HG03457 (cell line): ENCODE data around the gene UGGT2.
"Not testable (repeated sequence)": the region's sequence is repeated elsewhere in the genome, so short reads cannot be mapped to it uniquely, and the experiment has no call there.

Source experiments
- ATAC-seq: cut with Tn5 transposase; IDR thresholded peaks from one replicate; pipeline ENCODE4 v1.9.1; 2021; ENCODE audit warnings: moderate number of reproducible peaks; ENCODE audit not compliant: unreplicated experiment

The UGGT2 gene

DNA sequence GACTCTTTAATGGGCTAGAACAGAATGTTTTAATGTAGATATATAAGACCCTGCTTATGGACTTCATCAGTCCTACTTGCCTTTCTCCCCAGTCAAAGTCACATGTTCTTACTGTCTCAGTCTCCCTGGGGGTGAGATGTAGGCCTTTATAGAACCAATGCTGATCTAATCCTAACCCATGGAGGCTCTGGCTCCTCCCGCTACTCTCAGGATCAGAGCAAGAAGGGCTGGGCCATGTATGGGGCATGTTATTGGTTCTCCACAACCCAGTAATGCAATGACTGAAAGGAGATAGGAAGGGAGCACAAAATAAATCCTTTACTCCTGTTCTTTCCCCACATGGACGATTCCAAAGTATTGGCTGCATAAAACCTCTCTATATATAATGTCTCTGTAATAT lies 82.3 kb downstream of the UGGT2 start:
- ATAC-seq = no peak

DNA sequence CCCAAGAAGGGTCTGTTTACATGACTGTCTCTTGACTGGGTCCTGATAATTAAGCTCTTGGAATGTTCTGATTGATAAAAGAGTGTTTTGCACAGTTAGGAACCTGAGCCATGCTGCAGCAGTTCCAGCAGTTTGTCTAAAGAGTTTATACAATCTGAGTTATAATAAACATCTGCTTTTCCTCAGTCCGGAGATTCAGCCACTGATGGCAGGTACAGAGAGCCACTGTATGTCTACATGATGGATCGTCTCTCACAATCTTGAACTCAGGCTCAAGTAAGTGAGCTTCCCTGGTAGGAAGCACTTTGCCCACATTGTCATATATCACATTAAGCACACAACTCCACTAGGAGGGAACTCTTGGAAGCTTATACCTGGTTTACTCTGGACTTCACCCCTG lies 84.3 kb downstream of the UGGT2 start:
- ATAC-seq = no peak

DNA sequence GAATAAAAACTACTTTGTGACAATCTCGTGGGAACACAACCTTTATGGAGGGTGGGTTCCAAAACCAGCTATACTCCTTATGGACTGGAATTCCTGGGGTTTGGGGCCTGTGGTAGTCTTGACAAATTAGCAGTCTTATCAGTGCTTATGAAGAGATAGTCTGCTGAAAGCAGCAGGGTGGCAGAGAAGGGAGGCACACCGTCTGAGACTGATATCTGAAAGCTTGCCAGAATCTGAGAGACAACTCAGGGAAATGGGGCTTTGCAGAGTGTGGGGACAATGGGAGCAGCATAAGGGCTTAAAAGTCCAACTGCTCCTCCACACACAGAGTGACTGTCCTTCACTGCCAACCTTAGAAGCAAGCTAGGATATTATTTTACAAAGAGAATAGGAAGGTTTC lies 95.9 kb downstream of the UGGT2 start:
- ATAC-seq = no peak

GRCh38 chr13:95956589-95957148 lies 96.5 kb downstream of the UGGT2 start:
- no peak for ATAC-seq

DNA sequence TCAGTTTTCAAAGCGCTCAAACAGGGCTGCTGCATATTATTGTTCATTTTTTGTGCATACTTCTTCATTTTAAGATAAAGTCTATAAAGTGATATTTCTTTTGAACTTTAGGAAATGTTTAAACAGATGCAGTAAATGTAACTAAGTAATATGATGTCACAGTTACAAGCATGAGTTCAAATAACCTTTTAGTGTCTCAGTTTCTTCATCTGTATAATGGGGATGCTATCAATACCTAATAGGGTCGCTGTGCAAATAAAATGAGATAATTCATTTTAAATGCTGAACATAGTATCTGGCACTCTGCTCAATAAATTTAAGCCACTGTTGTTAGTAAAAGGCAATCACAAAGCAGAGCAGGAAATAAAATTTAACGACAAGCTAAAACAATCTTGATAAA lies 97.5 kb downstream of the UGGT2 start:
- no peak for ATAC-seq

- no peak for ATAC-seq
Observed at GRCh38 chr13:95955255-95955654, 97.9 kb downstream of the UGGT2 start.

DNA sequence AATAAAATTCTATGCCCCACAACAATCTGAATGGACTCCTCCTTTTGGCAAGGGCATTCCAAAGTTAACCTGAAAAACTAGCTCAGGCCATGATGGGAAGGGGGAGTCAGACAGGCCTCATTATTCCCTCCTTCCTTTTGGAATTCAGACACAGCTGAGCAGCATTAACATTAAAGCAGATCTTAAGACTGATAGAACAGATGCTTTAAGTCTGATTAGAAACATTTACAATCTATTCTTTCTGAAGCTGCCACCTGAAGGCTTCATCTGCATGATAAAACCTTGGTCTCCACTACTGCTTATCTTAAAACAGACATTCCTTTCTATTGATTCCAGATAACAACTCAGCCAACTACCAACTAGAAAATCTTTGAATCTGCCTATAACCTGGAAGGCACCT lies 98.9 kb downstream of the UGGT2 start:
- ATAC-seq = no peak

GRCh38 chr13:95950103-95950502 lies 103.1 kb downstream of the UGGT2 start:
- no peak for ATAC-seq

DNA sequence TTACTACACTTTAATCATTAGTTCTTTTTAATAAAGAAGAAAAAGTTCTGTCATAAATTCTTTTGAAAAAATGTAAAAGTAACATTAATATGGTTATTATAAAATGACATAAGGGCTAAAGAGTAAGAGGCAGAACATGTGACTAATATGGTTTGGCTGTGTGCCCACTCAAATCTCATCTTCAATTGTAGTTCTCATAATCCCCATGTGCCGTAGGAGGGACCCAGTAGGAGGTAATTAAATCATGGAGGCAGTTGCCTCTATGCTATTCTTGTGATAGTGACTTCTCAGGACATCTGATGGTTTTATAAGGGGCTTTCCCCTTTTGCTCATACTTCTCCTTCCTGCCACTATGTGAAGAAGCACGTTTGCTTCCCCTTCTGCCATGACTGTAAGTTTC lies 104.5 kb downstream of the UGGT2 start:
- ATAC-seq = no peak

DNA sequence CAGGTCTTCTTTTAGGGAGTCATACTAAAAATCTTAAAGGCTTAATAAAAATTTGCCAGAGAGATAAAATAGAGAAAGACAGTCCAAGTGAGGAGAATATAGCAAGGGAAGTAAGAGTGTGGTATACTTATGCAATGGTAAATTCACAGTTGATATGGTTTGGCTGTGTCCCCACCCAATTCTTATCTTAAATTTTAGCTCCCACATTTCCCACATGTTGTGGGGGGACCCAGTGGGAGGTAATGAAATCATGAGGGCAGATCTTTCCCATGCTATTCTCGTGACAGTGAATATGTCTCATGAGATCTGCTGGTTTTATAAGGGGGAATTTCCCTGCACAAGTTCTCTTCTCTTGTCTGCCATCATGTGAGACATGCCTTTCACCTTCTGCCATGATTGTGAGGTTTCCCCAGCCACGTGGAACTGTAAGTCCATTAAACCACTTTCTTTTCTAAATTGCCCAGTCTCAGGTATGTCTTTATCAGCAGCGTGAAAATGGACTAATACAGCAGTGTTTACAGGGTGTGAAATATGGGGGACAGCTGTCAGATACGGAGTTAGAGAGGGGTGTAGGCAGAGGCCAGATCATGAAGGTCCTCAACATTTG lies 115.4 kb downstream of the UGGT2 start:
- ATAC-seq = no peak

DNA sequence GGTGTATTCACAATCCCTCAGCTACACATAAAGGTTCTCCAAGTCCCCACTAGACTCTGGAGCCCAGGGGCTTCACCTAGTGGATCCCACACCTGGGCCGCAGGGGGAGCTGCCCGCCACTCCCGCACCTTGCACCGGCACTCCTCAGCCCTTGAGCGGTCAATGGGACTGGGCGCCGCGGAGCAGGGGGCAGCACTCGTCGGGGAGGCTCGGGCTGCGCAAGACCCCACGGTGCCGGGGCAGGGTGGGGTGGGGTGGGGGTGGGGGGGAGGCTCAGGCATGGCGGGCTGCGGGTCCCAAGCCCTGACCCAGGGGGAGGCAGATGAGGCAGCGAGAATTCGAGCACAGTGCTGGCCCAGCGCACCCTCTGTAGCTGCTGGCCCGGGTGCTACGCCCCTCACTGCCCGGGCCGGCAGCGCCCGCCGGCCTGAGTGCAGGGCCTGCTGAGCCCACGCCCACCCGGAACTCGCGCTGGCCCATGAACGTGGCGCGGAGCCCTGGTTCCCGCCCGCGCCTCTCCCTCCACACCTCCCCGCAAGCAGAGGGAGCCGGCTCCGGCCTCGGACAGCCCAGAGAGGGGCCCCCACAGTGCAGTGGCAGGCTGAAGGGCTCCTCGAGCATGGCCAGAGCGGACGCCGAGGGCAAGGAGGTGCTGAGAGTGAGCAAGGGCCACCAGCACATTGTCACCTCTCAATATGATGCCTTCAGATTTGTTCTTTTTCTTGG lies 121.7 kb downstream of the UGGT2 start:
- ATAC-seq = no peak

DNA sequence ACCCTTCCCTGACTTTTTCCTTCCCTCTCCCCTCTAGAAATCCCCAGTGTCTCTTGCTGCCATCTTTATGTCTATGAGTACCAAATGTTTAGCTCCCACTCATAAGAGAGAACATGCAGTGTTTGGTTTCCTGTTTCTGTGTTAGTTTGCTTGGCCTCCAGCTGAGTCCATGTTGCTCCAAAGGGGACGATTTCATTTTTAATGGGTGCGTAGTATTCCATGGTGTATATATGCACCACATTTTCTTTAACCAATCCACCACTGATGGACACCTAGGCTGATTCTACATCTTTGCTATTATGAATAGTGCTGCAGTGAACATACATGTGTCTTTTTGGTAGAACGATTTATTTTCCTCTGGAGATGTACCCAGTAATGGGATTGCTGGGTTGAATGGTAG lies 123.8 kb downstream of the UGGT2 start:
- no peak for ATAC-seq

DNA sequence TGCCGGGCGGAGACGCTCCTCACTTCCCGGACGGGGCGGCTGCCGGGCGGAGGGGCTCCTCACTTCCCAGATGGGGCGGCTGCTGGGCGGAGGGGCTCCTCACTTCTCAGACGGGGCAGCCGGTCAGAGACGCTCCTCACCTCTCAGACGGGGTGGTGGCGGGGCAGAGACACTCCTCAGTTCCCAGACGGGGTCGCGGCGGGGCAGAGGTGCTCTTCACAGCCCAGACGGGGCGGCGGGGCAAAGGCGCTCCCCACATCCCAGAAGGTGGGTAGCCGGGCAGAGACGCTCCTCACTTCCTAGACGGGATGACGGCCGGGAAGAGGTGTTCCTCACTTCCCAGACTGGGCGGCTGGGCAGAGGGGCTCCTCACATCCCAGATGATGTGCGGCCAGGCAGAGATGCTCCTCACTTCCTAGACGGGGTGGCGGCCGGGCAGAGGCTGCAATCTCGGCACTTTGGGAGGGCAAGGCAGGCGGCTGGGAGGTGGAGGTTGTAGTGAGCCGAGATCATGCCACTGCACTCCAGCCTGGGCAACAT lies 124.8 kb downstream of the UGGT2 start:
- ATAC-seq = not testable (repeated sequence)

- no peak for ATAC-seq
Observed at GRCh38 chr13:95926231-95926630, 127.0 kb downstream of the UGGT2 start.

DNA sequence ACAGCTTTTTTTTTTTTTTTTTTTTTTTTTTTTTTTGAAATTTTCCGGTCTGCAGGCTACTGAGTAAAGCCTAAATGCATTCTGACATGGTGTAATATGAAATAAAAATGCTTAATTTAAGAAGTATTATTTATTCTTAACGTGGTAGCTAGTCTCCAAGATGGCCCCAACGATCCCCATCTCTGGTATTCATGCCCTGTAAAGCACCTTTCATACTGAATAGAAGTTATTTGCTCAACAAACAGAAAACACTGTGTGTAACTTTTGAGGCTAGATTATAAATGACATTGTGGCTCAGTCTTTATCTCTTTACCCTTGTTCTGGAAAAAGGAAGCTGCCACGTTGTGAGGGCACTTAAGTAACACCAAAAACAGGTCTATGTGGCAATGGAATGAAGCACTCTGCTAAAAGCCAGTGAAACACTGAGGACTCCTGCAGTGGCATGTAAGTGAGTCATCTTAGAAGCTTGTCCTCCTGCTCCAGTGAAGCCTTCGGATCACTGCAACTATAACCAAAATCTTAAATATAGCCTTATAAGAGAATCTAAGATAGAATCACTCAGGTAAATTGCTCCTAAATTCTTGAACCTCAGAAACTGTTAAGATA lies 128.7 kb downstream of the UGGT2 start:
- no peak for ATAC-seq

- ATAC-seq = no peak
Observed at GRCh38 chr13:95921485-95921884, 131.7 kb downstream of the UGGT2 start.

DNA sequence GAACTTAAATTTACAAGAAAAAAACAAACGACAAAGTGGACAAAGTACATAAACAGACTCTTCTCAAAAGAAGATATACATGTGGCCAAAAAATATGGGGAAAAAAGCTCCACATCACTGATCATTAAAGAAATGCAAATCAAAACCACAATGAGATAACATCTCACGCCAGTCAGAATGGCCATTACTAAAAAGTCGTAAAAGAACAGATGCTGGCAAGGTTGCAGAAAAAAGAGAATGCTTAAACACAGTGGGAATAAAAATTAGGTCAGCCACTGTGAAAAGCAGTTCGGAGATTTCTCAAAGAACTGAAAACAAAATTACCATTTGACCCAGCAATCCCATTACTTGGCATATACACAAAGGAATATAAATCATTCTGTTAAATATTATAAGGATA lies 132.7 kb downstream of the UGGT2 start:
- ATAC-seq = no peak

GRCh38 chr13:95918860-95919259 lies 134.3 kb downstream of the UGGT2 start:
- ATAC-seq = no peak

DNA sequence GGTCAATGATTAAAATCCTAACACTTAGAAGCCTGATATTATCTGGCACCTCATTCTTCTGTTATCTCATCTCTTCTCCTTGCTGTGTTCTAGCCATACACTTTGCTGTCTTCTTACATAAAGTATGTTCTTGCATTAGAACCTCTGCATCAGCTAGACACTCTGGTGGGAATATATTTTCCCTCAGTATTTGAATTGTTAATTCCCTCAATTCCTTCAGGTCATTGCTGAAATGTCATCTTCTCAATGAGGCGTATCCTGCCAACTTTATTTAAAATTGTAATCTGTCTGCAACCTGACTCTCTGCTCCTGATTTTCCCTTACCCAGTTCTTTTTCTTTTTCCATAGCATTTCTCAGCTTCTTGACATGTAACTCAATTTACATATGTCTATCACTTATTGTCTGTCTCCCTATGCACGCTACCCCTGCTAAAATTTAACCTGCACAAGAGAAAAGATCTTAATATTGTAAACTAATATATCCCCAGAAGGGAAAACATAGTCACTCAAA lies 138.2 kb downstream of the UGGT2 start:
- no peak for ATAC-seq

GRCh38 chr13:95906999-95907398 lies 146.2 kb downstream of the UGGT2 start:
- no peak for ATAC-seq

DNA sequence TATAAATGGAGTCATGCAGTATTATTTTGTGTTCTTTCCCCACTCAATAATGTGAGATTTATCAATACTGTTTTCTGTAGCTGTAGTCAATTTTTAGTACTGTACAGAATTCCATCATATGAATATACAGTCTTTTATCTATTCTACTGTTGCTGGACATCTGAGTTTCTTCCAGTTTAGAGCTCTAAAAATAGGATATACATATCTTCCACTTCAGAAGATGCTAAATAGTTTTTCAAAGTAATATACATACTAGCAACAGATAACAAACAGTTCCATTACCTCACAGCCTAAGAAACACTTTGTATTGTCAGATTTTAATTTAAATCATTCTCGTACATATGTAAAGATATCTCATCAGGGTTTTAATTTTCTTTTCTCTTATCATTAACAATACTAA lies 149.6 kb downstream of the UGGT2 start:
- ATAC-seq = no peak

DNA sequence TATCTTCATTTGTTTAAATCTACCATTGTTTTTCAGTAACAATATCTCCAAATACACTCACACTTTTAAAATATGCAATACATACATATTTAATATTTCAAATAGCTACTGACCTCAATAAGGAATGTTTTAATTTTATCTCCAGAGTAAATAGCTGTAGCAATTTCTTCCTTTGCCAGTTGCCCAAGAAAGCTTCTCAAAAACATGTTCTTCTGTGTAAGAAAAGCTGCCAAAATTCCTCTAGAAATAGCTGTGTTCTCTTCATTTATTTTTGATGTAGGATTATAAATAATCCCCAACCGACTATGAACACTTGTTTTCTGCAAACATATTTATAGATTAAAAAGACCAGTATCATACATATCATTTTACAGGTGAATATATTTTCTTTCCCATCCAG lies 150.5 kb downstream of the UGGT2 start:
- ATAC-seq = no peak
